GM10266 (cell line): Measurements from ENCODE around the gene SMLR1.
"Not testable (repeated sequence)": the region's sequence is repeated elsewhere in the genome, so short reads cannot be mapped to it uniquely, and the experiment has no call there.

Experiments used
- DNase-seq: peaks from one replicate; pipeline ENCODE4 v3.0.0; 2012; ENCODE audit errors: extremely low spot score
- TF ChIP-seq, protein P1 (sequence below): IDR thresholded peaks from 2 replicates; pipeline ENCODE4 v1.5.1; 2012; ENCODE audit warnings: mild to moderate bottlenecking, low read depth; ENCODE audit not compliant: control insufficient read depth, insufficient read depth; ENCODE audit errors: missing control alignments

Gene SMLR1

GRCh38 chr6:130787726-130788500 lies 39.3 kb upstream of the SMLR1 start:
- no peak for DNase-seq
- TF ChIP-seq, protein P1, sequence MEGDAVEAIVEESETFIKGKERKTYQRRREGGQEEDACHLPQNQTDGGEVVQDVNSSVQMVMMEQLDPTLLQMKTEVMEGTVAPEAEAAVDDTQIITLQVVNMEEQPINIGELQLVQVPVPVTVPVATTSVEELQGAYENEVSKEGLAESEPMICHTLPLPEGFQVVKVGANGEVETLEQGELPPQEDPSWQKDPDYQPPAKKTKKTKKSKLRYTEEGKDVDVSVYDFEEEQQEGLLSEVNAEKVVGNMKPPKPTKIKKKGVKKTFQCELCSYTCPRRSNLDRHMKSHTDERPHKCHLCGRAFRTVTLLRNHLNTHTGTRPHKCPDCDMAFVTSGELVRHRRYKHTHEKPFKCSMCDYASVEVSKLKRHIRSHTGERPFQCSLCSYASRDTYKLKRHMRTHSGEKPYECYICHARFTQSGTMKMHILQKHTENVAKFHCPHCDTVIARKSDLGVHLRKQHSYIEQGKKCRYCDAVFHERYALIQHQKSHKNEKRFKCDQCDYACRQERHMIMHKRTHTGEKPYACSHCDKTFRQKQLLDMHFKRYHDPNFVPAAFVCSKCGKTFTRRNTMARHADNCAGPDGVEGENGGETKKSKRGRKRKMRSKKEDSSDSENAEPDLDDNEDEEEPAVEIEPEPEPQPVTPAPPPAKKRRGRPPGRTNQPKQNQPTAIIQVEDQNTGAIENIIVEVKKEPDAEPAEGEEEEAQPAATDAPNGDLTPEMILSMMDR, result no peak

DNA sequence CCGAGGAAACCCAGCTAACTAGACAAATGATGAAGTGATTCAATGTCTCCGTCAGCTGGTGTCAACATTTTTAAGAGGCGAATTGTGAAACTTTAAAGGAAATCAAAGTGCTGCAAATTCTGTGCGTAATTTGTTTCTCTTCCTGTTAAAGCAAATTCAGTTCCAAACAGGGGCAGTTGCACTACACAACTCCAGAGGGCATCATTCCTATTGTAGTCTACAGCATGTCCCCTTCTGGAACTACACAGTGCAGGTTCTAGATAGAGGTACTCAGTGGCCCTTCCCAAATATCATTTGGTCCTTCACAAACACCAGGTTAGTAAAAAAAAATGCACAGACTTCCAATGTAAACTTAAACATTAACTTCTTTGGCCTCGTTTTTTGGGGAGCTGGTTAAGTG lies 38.3 kb upstream of the SMLR1 start:
- no peak for DNase-seq
- TF ChIP-seq, protein P1, result no peak

DNA sequence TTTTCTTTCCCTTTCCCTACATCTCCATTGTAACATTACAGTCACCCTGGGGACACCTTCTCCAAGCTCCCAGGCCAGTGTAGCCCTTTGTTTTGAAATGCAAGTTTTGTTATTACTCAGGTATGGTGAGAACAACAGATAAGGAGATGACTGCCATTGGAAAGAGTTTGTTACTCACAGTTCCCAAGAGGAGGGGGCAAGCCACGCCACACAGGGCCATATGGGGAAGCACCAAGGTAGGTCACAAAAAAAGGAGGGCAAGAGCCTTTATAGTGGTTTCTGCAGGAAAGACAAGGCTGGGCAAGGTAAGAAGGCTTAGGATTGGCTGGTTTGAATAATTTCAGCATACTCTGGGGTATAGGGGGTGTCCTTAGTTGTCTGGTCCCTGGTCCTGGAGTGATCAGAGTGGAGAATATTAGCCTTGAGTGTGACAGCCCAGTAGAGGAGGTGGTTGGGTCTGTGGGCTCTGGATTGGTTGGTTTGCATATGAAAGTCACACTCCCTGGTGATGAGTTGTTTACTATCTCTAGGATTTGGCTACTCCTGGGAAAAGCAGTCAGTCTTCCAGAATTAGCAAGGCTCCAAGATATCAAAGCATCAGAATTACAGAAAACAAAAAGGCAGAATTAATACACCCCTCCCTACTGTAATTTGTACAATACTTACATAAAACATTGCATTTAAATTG lies 33.1 kb upstream of the SMLR1 start:
- no peak for DNase-seq
- TF ChIP-seq, protein P1, result no peak

DNA sequence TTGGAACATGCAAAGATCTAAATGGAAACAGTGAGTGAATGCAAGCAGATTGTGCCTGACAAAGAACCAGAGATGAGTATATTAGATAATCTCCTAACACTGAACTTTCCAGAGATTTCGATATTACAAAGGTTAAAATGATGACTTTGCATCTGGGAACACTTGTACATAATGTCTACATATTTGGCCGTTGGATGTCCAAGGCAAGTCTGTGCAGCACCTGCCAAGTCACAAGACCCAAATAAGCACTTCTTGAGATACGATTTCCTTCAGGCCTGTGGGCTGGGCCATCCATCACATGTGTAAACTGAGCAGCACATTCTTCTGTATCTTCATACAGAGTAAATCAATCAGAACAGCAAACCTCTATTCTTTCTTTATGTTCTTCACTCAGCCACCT lies 32.5 kb upstream of the SMLR1 start:
- no peak for DNase-seq
- TF ChIP-seq, protein P1, result no peak

DNA sequence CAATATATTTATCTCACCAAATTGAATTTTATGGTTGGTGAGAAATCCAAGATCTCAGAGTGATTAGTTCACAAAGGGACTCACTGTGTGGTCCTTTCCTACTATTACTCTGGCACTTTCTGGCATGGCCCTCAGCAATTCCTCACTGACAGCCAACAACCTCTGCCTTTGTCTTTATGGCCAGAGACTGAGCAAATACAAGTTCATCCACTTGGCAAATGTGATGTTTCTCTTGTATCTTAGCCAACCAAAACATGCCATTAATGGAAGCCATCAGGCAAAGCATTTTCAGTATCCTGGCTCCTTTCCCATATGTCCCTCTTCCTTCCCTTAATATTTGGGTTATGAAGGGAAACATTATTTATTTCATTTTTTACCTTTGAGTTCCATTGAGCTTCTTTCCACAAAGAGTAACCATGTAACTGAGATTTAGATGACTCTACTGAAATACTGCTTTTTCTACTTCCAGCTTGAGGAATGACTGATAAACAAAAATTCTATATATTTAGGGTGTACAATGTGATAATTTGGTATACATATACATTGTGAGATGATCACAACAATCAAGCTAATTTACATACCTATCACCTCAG lies 30.8 kb upstream of the SMLR1 start:
- TF ChIP-seq, protein P1, result no peak
- no peak for DNase-seq

DNA sequence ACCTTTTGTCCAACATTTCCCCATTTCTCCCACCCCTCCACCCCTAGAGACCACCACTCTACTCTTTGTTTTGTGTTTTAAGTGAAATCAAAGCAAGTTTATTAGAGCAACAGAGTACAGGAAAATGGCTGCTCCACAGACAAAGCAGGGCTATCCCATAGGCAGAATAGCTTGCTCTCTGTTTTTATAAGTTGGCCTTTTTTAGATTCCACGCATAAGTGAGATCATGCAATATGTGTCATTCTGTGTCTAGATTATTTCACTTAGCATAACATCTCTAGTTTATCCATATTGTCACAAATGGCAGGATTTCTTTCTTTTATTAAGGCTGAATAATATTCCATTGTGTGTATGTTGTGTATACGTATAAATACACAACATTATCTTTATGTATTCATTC lies 30.1 kb upstream of the SMLR1 start:
- DNase-seq, result no peak
- TF ChIP-seq, protein P1, result no peak

DNA sequence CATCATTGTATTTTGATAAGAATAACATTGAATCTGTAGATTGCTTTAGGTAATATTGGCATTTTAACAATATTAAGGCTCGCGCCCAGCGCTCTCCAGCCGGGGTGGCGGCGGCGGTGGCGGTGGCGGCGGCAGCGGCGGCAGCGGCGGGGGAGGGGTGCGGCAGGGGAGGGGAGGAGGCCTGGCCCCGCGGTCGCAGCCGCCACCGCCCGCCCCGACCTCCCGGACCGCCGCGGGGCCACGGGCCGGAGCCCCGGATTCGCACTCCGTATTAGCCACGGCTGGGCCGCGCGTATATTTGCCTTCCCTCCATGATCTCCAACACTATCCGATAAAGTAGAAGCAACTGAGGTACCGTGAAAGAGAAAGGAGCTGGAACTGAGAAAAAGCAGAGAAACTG lies 25.8 kb upstream of the SMLR1 start:
- DNase-seq, result not testable (repeated sequence)
